Subcutaneous abdominal adipose tissue (tissue), 5 donors: ENCODE data around the gene GZF1.

Source experiments
- H3K27ac ChIP-seq: one replicate; pipeline ENCODE4 v1.7.0; 2013; ENCODE audit warnings: low read depth, mild to moderate bottlenecking, inconsistent platforms, low read length, moderate library complexity
- H3K27me3 ChIP-seq, 5 donors: one replicate each; pipeline ENCODE4 v1.7.0; 2013; ENCODE audit warnings: low read length in 5 of 5, inconsistent platforms in 1 of 5; ENCODE audit not compliant: control insufficient read depth in 5 of 5, insufficient read depth in 4 of 5
- H3K36me3 ChIP-seq, 5 donors: one replicate each; pipeline ENCODE4 v1.7.0; 2013; ENCODE audit warnings: low read length in 5 of 5; ENCODE audit not compliant: control insufficient read depth in 5 of 5, insufficient read depth in 5 of 5
- H3K4me1 ChIP-seq, 5 donors: one replicate each; pipeline ENCODE4 v1.7.0; 2013; ENCODE audit warnings: low read length in 5 of 5, mild to moderate bottlenecking in 3 of 5, moderate library complexity in 1 of 5; ENCODE audit not compliant: control insufficient read depth in 5 of 5, insufficient read depth in 5 of 5
- H3K4me3 ChIP-seq, 5 donors: one replicate each; pipeline ENCODE4 v1.7.0; 2013; ENCODE audit warnings: low read length in 5 of 5, low read depth in 1 of 5
- H3K9ac ChIP-seq, 5 donors: one replicate each; pipeline ENCODE4 v1.7.0; 2013; ENCODE audit warnings: low read length in 5 of 5, mild to moderate bottlenecking in 4 of 5, moderate library complexity in 3 of 5
- H3K9me3 ChIP-seq, 5 donors: one replicate each; pipeline ENCODE4 v1.7.0; 2013; ENCODE audit warnings: low read length in 5 of 5; ENCODE audit not compliant: control insufficient read depth in 5 of 5
- donor health status: healthy.
- donor health status: healthy.
- donor health status: healthy.
- donor health status: healthy.
- donor health status: healthy.

GZF1 gene

DNA sequence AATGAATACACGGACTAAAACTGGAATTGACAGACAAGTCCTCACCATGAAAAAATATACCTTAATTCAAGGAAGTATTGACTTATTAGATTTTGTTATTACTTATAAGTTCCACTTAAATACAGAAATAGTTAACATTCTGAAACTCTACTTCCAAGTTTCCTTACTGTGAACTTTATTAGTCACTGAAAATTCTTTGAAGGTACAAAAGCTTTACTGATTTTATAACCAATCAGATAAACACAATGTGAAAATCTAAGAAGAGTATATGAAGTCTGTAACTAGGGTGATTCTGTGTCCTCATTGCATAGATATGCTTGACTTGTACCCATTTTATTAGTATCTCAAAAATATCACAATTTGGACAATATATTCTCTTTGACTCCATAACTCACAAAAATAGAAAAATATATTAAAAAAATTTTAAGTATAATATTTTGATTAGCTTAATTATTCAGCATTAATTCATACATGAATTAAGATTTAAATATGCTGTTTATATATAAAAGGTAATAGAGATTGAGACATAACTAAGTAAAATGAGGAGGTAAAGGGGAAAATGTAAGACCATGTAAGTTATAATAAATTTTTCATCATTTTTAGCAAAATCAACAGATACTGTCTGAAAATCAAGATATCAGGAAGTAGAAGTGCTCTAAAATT, 52.7 kb downstream of the GZF1 start:
- H3K4me3 ChIP-seq = no peak overlapping the region
- H3K9ac ChIP-seq = no peak overlapping the region
- no peak overlapping the region for H3K27ac ChIP-seq
- H3K9me3 ChIP-seq = no peaks in the 10 kb centered on the region
- no peaks in the 10 kb centered on the region for H3K27me3 ChIP-seq
- H3K36me3 ChIP-seq = no peaks in the 10 kb centered on the region
- H3K4me1 ChIP-seq = peaks cover 0 to 27% (median 24%) of the 10 kb centered on the region in 5 donors

DNA sequence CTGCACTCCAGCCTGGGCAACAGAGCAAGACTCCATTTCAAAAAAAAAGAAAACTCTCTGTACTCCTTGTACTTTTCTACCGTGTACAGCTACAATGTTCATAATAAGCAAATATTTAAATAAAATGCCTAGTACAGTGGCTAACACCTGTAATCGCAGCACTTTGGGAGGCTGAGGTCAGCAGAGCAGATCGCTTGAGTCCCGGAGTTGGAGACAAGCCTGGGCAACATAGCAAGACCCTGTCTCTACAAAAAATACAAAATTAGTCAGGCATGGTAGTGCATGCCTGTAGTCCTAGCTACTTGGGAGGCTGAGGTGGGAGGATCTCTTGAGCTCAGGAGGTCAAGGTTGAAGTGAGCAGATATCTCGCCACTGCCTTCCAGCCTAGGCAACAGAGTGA, 53.6 kb downstream of the GZF1 start:
- H3K36me3 ChIP-seq = no peaks in the 10 kb centered on the region
- H3K4me3 ChIP-seq = no peak overlapping the region
- no peaks in the 10 kb centered on the region for H3K9me3 ChIP-seq
- H3K27ac ChIP-seq = no peak overlapping the region
- H3K9ac ChIP-seq = no peak overlapping the region
- no peaks in the 10 kb centered on the region for H3K27me3 ChIP-seq
- H3K4me1 ChIP-seq = peaks cover 0 to 30% (median 28%) of the 10 kb centered on the region in 5 donors

DNA sequence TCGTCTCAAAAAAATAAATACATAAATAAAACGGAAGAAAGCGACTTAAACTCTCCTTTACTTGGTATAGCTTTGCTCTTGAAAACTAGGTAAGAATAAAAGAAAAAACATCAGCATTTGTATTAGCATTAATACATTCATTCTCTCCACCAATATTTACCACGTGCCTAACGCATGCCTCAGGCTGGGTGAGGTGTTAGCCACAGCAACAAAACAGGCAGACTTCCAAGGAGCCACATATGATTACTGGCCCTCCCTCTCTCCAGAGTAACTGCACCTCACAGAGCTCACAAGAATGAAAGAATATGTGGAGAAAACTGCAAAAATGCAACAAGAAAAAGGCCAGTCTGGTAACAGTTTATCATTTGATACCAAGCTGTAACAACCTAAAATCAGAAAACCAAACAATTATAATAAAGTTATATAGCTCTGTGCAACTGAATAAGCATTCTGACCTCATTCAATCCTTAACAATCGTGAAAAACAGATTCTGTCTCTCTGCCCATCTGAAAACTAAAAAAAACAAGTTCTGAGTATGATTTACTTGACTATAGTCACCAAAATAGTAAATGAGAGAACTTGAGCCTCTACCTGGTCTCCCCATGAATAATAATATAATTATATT, 54.1 kb downstream of the GZF1 start:
- Histone ChIP-seq H3K4me1 (peaks cover 0 to 26% (median 25%) of the 10 kb centered on the region in 5 donors), H3K9ac (no peak overlapping the region), H3K27ac (no peak overlapping the region), H3K9me3 (no peaks in the 10 kb centered on the region), H3K36me3 (no peaks in the 10 kb centered on the region), H3K27me3 (no peaks in the 10 kb centered on the region), H3K4me3 (no peak overlapping the region)

DNA sequence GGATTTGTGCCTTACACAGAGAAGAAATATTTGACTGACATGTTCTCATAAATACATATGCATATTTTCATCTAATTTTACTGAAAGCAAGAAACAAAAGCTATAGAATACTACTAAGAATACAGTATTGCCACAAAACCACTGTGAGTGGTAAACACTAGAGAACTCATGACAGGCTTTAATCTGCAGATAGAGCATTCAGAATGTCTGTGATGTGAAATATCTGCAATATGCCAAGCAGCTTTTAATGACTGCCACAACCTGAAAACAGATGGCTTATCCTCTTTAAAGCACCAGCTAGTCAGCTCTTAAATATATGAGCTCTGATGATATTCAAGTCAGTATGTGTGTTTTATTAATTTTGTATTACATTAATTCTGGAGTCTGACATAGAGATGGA, 55.9 kb downstream of the GZF1 start:
- peaks cover 2 to 21% (median 19%) of the 10 kb centered on the region in 5 donors for H3K4me1 ChIP-seq
- no peak overlapping the region for H3K9ac ChIP-seq
- H3K27ac ChIP-seq = no peak overlapping the region
- no peaks in the 10 kb centered on the region for H3K9me3 ChIP-seq
- no peak overlapping the region for H3K4me3 ChIP-seq
- no peaks in the 10 kb centered on the region for H3K27me3 ChIP-seq
- H3K36me3 ChIP-seq = no peaks in the 10 kb centered on the region

DNA sequence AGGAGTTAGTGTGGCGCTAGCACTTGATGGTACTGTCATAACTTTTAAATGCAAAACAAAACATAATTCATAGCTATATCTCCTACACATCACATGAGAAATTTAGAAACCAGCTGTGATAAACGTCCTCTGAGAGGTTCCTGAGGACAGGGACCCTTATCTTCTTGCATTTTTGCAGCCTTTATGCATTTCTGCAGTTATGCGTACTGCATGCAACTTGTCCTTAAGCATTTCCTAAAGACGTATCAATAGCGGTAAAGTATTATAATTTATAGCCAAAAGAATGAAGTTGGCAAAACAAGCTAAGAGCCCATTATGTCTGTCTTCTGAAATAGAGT, 57.6 kb downstream of the GZF1 start:
- no peaks in the 10 kb centered on the region for H3K36me3 ChIP-seq
- no peaks in the 10 kb centered on the region for H3K9me3 ChIP-seq
- H3K4me1 ChIP-seq = peaks cover 2 to 21% (median 19%) of the 10 kb centered on the region in 5 donors
- H3K27me3 ChIP-seq = no peaks in the 10 kb centered on the region
- H3K9ac ChIP-seq = peak overlapping the region; percentile 39 to 99 (median 96)
- peak overlapping the region; percentile 72 to 98 (median 95) for H3K4me3 ChIP-seq
- peak overlapping the region; percentile 90 for H3K27ac ChIP-seq

DNA sequence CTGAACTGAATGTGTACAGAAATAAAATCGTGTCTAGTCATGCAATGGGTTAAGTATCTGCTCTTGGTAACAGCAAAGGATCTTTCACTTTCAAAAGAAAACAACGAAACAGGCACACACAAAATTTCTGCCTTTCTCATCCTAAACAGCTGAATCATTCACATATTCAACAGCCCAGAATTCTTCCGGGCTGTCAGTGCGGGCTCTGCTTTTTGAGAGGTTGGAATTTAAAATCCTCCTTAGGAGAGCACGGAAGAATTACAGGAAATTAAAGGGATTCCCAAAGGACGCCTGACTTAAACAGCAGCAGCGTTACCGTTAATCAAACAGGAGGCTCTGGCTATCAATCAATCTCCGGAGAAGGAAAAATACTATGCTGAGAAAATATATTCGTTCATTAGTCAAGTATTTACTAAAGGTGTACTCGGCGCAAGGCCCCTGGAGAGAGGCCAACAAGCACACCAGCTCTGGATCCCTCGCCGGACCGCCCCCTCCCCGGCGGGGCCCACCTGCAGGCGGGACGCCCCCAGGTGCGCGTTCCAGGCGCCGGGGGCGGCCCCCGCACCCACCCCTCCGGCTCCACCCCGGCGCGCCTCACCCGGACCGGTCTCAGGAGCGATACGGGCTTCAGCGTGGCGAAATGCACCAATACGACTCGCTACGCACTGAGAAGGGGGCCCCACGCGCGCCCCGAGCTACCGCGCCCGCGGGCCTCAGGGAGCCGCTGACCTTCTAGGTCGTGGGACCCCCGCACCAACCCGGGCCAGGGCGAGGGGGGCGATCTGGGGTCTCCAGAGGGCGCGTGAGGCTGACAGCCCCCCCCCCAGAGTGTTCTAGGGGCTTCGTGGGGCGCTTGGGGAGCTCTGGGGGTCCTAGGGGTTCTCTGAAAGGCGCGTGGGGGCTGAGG, 58.3 kb downstream of the GZF1 start:
- no peaks in the 10 kb centered on the region for H3K36me3 ChIP-seq
- peak overlapping the region; percentile 72 to 98 (median 95) for H3K4me3 ChIP-seq
- peak overlapping the region; percentile 39 to 99 (median 96) for H3K9ac ChIP-seq
- H3K27ac ChIP-seq = peak overlapping the region; percentile 90
- H3K27me3 ChIP-seq = peaks cover 0 to 6% (median 0%) of the 10 kb centered on the region in 5 donors
- H3K4me1 ChIP-seq = peaks cover 2 to 21% (median 19%) of the 10 kb centered on the region in 5 donors
- no peaks in the 10 kb centered on the region for H3K9me3 ChIP-seq

DNA sequence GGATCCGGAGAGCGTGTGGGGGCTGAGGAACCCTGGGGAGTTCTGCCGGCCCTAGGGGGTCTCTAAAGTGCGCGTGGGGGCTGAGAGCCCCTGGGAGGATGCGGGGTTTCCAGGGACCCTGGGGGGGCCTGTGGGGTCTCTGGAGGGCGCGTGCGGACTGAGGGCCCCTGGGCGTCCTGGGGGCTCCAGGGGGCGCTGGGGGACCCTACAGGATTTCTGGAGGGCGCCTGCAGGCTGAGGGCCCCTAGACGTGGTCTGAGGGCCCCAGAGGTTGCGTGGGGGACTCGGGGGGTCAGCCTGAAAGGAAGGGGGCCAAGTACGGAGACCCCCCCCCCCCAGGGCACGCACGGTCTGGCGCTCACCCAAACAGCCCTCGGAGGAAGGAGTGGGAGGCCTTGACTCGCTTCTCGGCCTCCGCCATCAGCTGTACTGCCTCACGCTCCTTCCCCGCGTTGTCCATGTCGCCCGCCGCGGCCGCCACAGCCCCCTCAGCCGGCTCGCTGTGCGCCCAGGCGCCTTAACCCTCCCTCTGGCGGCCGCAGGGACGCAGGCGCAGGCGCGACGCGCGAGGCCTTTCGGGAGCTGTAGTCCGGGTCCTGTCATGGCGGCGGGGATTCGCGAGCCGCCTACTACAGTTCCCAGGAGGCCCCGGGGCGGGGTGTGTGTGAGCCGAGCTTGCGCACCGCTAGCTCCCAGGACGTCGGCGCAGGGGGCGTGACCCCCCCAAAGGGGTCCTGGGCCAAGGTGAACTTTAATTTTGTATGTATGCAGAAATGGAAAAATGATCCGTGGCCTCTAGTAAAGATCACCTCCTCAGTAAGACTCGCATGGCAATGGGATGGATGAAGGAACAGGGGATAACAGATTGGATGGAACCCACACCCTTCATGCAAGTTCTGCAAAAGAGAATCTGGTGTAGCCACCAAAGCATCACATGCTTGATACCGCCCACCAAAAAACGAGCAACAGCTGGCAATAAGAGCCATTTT, 59.3 kb downstream of the GZF1 start, which contains the start of gene NAPB:
NAPB (minus strand) TSS at position 546 of the 989 bp plus-strand sequence; CDS start at position 460, 86 bp downstream.
- Histone ChIP-seq H3K9ac (peak within 1 kb of the TSS; percentile 39 to 99 (median 96)), H3K4me3 (peak within 1 kb of the TSS; percentile 77 to 98 (median 95)), H3K9me3 (no peaks in the 10 kb centered on the region), H3K4me1 (peaks cover 2 to 21% (median 17%) of the 10 kb centered on the region in 5 donors), H3K27ac (peak within 1 kb of the TSS; percentile 90), H3K36me3 (no peaks in the 10 kb centered on the region), H3K27me3 (peaks cover 0 to 8% (median 0%) of the 10 kb centered on the region in 5 donors)
